OCI-LY7 (cell line): Measurements from ENCODE around the gene SHROOM3.

Experiments
- CTCF ChIP-seq: fragments of 200-600 bp; sonication (generic); conservative IDR thresholded peaks from 2 replicates; pipeline ENCODE4 v1.5.1; 2014; ENCODE audit warnings: mild to moderate bottlenecking, antibody characterized with exemption, low read length, moderate library complexity, mixed read lengths
- EZH2phosphoT487 ChIP-seq: fragments of 200-600 bp; sonication (generic); IDR thresholded peaks from 2 replicates; pipeline ENCODE4 v1.6.1; 2018; ENCODE audit warnings: low read depth, borderline replicate concordance, mild to moderate bottlenecking, mixed run types, antibody characterized with exemption, low read length, moderate library complexity, mixed read lengths

- TF ChIP-seq CTCF (no peak), EZH2phosphoT487 (no peak)
These were observed 371.7 kb downstream of the SHROOM3 start for GRCh38 chr4:76806757-76807156.
